Stimulated activated CD4-positive, alpha-beta T cell treated with anti-CD3 and anti-CD28 coated beads, Interleukin-15, amount 100 ng/mL, for 24 hours (primary cell): ENCODE measurements around the gene DGKI.

Experiments
- DNase-seq: peaks from one replicate; pipeline ENCODE4 v3.0.0-alpha.2; 2020

DGKI gene

DNA sequence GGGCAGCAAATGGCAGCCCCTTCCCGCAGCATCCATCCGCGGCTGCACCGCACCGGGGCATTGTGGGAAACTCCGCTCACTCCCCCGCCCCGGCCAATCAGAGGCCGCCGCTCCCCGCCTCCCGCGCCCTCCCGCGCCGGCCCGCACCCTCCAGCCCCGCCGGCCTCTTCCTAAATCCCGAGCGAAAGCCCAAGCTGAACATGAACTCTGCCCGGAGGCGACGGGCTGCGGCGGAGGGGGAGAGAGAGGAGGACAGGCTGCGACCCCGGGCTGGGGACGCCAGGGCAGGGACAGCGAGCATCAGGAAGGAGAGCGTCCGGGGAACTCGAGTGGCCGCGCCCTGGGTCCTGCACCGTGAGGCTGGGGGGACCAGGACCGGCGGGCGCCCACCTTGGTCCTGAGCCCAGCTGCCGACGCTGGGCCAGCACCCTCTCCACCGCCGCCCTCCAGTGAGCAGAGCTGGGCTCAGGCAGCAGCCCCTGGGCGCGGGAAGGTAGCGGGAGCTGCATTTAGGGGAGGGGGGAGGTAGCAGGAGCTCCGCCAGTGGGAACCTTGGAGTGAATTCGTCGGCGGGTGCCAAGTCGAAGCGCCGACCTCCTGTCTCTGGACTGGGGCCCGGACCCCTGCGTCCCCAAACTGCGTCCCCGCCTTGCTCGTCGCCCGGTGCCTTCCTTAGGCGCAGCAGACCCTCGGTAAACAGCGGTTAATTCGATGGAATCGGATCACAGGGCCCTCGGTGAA lies at the start of gene DGKI:
Gene DGKI (minus strand): TSS at position 148 of the 741 bp plus-strand sequence.
- peak; percentile 5 for DNase-seq

DNA sequence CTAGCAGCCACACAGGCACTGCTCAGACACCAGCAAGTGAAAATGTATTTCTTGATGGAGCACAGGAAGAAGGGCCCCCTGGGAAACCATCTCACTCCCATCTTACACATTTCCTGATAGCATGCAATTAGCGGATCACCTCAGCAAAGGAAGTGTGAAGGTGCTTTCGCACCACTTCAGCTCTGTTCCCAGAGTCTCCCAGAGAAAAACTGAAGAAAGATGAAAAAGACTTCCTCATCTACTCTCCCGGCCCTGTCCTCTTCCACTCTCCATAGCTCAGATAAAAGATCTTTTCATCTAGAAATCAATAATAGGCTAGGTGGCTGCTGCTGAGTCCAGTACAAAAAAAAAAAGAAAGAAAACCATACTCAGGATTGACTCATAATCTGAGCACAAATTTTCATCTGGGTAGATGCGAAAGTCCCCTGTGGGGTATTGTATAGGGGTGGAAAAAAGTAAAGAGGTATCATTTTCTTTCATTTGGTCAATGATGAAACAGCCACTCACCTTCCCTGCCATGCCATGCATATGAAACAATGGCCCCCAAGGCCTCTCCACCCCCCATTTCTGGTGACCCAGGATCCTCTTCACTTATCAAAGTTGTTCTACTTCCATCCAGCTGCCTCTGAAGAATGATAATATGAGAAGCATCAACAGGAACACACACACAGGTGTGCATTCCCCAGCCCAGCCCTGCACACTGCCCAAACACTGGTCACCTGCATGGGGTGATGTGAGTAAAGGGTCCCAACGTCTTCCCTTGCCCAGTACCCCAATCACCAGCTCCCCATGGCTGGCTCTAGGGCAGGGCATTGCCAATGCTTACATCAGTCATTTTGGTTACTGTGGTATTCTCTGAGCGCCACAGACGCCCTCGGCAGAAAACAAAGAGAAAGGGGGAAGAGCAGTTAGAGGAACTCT lies 48.8 kb upstream of the DGKI start:
- peak; percentile 45 for DNase-seq

DNA sequence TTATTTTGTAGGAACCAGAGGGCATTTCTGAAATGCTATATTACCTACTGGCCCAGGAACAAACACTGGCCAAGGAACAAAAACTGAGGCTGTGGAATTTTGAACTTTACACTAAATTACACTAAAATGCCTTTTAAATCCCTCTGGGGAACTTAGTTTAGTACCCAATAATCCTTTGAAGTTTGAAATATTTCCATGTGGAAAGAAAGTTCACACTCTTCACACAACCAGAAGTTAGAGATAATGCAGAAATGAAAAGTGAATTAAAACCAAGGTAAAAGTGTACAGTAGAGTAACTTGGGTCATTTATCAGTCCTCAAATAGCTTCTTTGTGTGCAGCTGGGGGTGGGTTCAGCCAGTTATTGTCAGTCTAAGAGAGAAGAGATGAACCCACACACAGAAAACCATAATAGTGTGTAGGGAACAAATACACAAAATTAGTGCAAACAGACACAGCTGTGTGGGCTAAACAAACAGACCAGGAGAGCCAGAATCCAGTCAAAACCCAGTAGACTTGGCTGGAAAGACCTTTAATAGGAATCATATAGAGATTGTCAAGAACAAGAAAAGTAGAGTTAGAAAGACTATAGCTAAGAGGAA lies 46.5 kb upstream of the DGKI start:
- no peak for DNase-seq

DNA sequence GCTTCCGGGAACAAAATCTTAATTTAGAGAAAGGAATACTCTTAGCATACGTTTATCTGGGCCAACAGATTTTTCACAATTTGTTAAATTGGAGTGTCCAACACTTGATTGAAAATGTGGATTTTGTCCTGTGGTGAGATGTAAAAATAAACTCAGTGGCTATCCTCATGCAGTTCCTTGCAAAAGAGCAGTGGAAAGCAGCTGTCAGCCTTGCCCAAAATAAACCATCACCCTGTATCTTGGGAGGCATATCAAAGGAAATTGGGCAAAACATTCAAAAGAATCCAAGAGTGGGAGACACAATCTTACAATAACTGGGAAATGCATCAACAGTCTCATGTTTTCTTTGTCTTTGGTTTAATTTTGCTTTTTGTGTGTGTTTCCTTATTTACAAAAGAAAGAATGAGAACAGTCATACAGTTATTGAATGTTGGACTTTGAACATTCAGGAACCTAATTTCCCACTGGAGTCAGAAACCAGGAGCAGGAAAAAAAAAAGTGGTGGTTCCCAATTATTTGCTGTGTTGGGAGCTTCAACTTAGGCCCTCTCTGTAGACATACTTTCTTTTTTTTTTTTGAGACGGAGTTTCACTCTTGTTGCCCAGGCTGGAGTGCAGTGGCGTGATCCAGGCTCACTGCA lies 44.4 kb upstream of the DGKI start:
- no peak for DNase-seq

DNA sequence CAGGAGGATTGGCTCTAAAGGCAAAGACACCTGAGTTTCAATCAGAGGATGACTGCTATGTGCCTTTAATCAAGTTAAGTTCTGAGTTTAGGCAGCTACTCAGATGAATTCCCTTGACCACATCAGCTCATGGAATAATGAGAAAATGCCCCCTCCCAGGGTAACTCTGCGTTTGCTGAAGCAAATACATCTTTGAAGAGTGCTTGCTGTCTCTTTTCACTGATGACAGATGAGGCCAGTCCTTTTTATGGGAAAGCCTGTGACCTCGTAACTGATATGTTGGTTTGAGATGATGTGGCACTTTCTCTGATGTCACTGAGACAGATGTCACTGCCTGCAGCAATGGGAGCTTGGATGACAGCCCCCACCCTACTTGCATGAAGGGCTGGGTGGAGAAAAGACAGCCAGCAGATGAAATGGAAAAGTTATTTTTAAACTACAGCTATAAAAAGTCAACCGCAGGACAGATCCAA lies 43.7 kb upstream of the DGKI start:
- DNase-seq, result no peak

DNA sequence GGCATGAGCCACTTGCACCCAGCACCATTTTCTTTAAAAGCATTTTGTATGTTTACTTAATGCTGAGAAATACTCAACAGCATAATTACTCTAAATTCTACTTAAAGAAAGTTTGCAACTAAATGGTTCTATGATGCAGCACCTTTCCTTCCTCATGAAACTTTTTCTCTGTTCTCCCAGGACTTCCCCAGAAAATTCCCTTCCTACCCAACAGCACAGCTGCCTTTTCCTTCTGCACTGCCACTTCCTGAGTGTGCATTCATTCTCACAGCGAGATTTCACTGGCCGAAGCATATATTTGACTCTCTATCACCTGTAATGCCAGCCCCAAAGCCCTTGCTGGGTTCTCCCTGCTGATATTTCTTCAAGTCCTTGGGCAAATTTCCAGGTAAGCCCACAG lies 41.5 kb upstream of the DGKI start:
- DNase-seq, result no peak

DNA sequence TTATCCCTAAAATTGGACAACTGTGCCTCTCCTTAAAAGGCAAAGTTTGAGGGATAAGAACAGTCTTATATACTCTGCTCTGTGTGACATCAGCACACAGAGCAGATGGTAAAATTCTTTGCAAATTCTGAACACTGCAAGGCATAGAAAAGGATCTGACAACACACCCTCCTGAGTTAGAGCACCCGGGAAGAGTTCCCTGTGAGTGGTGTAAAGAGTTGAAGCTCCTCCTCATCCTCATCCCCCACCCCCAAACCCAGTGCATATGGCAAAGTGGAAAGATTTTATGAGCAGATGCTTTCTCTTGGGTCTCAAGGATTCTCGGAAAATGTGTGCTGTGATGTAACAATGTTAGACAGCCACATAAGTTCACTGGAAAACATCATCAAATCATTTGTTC lies 40.0 kb upstream of the DGKI start:
- no peak for DNase-seq

DNA sequence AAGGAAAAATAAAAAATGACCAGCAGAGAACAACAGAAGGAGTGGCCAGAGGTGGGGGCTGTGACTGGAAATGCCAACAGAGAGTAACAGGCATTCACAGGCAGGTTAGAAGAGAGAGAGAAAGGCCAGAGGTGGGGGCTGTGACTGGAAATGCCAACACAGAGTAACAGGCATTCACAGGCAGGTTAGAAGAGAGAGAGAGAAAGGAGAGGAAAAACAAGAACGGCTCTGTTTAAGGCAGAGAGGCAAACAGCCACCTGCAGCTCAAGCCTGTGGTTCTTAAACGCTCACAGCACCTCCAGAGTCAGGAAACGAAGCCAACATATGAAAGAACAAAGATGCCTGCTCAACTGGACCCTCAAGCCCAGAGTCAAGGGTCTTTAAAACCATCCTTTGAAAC lies 39.5 kb upstream of the DGKI start:
- DNase-seq, result no peak

DNA sequence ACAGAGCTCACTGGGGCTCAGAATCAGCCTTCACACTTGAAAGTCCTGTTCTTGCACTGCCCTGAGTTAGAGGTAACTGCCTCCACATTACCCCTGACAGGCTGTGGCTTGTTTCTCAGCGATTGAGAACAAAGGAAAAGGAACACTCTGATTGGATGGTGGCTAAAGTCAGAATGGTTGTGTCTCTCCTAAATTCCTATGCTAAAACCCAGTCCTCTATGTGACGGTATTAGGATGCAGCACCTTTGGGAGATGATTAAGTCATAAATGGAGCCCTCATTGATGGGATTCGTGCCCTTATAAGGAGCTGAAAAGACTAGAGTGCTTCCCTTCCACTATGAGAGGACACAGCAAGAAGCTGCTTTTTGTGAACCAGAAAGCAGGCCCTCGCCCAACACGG lies 38.9 kb upstream of the DGKI start:
- DNase-seq, result no peak

DNA sequence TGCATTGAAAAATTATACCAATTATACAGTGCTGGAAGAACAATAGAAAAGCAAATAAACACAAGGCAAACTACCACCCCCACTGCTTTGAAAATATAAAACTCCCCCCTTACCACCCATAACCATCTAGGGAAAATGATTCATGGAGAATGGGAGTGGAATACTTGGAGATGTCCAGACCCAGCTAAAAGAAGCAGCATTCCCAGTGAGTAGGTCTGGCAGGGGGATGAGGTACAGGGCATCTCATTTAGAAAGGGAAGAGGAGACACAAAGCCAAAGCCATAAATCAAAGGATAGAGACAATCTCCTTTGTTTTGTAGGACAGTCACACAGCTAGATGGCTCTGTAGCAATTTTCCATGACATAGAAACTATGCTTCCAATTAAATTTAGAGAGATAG lies 36.0 kb upstream of the DGKI start:
- DNase-seq, result no peak

DNA sequence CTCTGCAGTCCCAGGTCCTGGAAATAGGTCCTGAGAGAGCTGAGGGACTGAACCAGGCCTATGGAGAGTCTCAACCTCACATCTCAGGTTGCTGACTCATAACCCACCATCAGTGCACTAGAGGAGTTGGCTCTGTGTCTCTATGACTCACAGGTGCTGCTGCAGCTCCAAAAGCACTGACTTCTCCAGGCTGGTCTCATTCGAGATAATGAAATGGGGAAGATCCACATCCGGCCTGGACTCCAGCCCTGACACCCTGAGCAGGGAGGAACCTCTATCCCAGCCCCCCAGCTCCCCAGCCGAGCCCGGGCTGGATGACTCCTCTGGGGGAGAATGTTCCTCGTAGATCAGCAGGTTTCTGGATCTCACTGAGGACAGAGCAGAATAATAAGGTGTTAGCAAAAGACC lies 35.5 kb upstream of the DGKI start:
- DNase-seq, result peak; percentile 31

DNA sequence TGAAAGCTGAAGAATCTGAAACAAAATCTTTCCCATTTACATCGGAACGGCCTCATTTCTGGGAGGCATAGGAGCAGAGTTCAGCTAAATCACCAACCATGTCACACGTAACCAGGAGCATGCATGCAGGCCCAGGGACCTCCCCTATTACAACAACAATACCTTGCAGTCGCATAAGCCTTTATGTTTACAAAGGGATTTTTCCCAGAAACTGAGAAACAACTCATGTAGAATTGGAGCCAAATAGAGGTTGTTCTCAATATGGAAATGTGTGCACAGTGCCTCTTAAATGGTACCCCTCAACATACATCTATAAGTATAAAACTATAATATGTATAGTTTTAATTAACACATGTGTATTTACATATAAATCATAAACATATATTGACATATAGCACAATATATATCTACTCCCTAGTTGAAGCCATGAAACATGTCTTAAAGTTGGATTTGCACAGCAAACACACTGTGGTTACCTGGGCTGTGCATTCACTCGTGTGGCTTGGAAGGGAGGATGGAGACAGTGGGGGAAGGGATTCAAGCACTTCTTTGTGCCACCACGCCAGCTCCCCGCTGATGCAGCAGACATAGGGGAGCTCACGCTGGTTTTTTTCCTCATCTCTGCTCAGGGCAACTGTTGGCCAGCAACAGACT lies 35.0 kb upstream of the DGKI start:
- no peak for DNase-seq

DNA sequence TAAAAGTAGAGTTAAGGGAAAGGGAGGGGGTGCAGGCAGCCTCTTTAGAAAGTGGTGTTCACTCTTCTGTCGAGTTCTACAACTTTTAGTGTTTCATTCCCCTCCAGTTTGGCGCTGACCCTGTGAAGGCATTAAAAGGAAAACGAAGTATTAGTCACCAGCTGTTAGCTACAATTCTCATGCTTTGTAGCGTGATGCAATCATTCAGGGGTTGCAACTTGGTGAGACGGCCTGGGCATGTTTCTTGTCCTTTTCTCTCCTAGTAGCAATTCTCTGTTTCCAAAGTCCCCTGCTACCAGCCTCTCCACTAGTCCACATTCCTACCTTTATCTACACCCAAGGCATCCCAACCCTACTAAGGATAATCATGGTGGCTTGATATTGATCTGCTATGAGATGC lies 33.7 kb upstream of the DGKI start:
- DNase-seq, result no peak

DNA sequence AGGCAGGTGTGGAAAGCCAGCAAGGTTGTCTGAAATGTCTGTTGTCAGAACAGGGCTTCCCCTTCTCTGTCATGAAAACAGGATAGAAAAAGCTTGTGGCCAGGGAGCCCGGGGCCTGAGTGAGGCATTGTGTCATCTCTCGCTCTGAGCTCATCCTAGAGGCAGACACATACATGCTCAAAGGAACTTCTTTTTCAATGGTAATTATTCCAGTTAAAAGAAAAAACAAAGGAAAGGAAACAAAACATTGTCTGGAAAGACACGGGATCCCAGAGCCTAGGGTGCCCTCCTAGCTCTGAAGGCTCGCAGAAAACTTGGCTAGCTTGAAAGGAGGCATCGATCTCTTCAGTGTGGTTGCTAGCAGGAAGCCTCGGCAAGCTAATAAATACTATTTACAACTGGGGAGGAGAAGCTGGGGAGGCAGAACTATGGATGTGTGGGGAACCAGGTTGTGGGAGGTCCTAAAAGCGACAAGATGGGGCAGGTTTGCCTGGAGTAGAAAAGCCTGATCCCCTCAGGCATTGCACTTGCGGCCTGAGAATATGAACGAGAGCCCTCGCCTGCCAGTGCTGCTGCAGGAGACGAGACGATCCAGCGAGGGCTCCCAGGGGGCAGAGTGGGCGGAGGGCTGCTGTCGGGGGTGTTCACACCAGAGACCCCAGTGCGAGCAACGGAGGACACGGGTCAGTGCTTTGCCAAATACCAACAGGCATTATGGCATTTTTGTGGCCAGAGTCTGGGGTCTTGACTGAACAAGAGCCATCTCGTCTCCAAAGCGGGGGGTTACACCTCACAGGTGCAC lies 32.8 kb upstream of the DGKI start:
- no peak for DNase-seq

DNA sequence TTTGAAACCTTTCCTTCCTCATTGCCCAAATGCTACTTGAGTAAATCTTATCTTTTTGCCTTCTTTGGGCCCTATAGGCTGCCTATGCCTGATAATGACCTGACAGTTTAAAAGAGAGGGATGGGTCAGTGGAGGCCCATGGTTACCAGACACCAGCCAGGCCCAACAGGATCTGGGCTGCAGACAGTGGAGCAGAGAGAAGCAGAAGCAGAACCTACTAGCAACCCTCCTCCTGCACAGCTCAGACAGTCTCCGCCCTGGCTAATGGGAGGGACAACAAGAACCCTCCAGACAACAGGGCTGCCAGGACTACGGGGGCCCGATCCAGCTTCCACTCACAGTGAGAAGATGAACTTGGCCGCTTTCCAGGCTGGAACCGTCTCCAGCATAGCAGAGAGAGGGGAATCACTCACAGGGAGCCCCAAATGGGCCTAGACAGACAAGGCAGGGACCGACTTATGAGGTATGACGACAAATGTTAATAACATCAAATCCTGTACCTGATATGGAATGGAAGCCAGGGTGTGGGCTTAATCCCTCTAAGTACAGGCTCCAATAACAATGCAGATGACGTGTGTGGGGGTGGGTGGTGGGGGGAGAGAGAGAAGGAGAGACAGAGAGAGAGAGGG lies 31.7 kb upstream of the DGKI start:
- no peak for DNase-seq

DNA sequence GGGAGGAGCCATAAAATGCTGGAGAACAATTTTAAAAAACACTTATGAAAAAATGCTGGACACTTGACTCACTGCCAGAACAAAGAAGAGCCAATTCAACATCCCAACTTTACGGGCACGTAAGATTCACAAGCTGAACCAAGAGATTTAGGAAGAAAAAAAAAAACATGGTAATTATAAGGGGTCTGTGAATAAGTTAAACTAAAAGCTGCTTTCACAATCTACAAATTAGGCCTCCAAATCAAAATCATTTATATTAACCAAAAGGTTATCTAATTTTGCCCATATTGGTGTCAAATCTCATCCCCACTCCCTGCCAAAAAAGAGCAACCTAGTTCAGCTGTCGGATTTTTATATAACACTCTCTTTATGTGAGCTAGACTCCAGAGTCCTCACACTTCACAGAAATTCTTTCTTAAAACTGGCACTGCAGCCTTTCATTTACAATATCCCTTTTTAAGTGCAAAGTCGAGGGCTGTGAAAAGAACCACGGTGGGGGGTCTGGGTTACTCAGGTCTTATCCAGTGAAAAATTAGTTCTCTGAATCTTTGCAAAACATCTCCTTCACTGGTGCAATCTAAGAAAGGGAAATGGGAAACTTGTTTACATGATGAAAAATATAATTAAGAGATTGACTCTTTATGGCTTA lies 30.4 kb upstream of the DGKI start:
- no peak for DNase-seq

DNA sequence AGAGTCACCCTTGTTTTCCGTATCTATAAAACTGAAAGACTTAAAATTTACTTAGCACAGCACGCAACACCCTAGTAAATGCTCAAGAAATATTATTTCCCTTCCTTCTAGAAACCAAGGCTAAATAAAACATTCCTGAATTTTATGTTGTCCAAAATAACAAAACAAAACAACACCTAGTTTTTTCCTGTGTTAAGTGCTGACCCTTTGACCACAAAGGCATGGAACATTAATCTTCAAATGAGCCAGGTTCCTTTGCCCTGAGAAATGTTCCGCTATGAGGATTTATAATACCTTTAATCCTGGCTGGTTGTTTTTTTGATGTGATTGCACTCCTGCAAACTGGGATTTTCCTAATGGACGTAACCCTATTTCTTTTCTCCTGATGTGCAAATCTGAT lies 29.0 kb upstream of the DGKI start:
- no peak for DNase-seq

DNA sequence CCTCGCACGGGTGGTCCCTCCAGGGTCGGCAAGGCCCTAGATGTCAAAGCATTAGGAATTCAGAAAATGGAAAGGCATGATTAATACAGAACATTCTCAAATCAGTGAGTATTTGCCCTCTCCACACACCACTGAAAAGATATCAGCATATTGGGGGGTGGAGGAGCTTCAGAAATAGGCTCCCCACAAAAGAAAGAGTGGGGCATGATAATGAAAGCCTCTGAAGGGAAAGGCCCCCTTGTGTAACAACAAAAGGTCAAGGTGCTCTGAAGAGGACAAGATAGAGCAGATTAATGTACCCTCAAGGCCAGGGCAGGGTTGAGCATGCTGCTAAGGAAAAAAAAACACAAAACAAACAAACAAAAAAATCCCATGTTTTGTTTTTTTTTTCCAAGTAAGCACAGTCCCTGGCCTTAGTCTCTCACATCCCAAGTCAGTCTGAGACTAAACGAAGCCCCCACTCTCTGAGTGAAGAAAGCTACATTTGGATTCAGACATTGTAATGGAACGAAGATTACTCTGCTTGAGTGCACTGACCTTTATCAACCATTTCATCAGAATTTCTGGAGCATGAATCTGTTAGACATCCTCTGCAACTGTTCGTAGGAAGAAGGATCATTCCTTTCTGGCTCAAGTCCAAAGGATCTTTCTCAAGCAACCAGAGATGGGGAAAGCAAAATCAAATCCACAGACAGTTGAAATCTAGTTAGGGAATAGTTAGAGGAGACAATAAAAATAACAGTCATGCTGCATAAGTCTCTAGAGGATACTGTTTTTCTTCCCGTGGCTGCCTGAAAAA lies 27.4 kb upstream of the DGKI start:
- no peak for DNase-seq

DNA sequence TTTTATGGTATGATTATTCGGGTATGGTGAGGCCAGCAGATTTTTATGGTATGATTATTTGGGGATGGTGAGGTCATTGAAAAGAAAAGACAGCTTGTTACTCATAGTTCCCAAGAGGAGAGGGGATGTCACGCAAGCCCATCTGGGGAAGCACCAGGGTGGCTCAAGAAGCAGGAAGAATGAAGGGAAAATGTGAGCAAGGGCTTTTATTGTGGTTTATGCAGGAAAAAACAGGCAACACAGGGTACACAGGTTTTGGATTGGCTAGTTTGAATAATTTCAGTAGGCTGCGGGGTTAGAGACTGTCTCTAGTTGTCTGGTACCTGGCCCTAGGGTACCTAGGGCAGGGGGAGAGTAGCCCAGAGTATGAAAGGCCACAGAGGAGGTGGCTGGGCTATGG lies 26.8 kb upstream of the DGKI start:
- peak; percentile 54 for DNase-seq
